Keratinocyte (primary cell): Measurements from ENCODE around the gene OXCT1.

ENCODE experiments used
- CTCF ChIP-seq, 3 experiments: IDR thresholded peaks in 1 of 3; conservative IDR thresholded peaks in 1 of 3; optimal IDR thresholded peaks in 1 of 3; 2 replicates in 2 of 3; 3 replicates in 1 of 3; pipeline versions ENCODE3 to v1.5.1; 2011; ENCODE audit warnings: low read length in 3 of 3, mild to moderate bottlenecking in 3 of 3, moderate library complexity in 2 of 3, control low read depth in 1 of 3, inconsistent platforms in 1 of 3; ENCODE audit not compliant: insufficient read depth in 2 of 3; ENCODE audit errors: extremely low read depth in 1 of 3
- EZH2 ChIP-seq: IDR thresholded peaks from one replicate; pipeline ENCODE4 v1.6.1; 2012; ENCODE audit warnings: inconsistent platforms, mild to moderate bottlenecking, low read length, moderate library complexity

GRCh38 chr5:41892031-41892430 is 21.8 kb upstream of the OXCT1 start:
- TF ChIP-seq CTCF (optimal IDR thresholded peaks at IDR 0.05 in 1 of 3, IDR thresholded peaks at IDR 0.05 in 1 of 3, conservative IDR thresholded peaks at IDR 0.05 in 1 of 3; ENCODE audit: extremely low read depth in 1 of 3, insufficient read depth in 2 of 3, low read length in 3 of 3), result no peak
- no peak for TF ChIP-seq EZH2
